OCI-LY3 (cell line): ENCODE results near the gene PFKL.

Source experiments
- H2AFZ ChIP-seq: fragments of 200-600, 300-600 bp; shearing (Covaris generic); 2 replicates; pipeline ENCODE4 v1.6.0; 2014; ENCODE audit warnings: antibody characterized with exemption, low read depth, low read length
- H3K27ac ChIP-seq: fragments of 200-600, 300-600 bp; sonication (generic); 2 replicates; pipeline ENCODE4 v1.5.1; 2014; ENCODE audit warnings: mild to moderate bottlenecking, low read length, moderate library complexity, mixed read lengths
- H3K27me3 ChIP-seq: fragments of 200-600, 300-600 bp; sonication (generic); 2 replicates; pipeline ENCODE4 v1.6.1; 2014; ENCODE audit warnings: low read depth, low read length, mixed read lengths
- H3K36me3 ChIP-seq: fragments of 200-600, 300-600 bp; sonication (generic); replicated peaks from 2 replicates; pipeline ENCODE3; 2014; ENCODE audit warnings: low read depth, low read length, mixed read lengths
- H3K4me1 ChIP-seq: fragments of 300-600, 200-600 bp; sonication (generic); 2 replicates; pipeline ENCODE4 v1.6.1; 2014; ENCODE audit warnings: low read length, mixed read lengths
- H3K4me2 ChIP-seq: fragments of 200-600, 300-600 bp; sonication (generic); 2 replicates; pipeline ENCODE4 v1.6.1; 2014; ENCODE audit warnings: low read length, mixed read lengths
- H3K4me3 ChIP-seq: fragments of 300-600, 200-600 bp; sonication (generic); 2 replicates; pipeline ENCODE4 v1.5.1; 2014; ENCODE audit warnings: antibody characterized with exemption, mild to moderate bottlenecking, low read length, moderate library complexity
- H3K79me2 ChIP-seq: fragments of 300-600, 200-600 bp; shearing (Covaris generic); 2 replicates; pipeline ENCODE4 v1.6.1; 2014; ENCODE audit warnings: mild to moderate bottlenecking, low read length, mixed read lengths
- H3K9ac ChIP-seq: fragments of 300-600, 200-600 bp; shearing (Covaris generic); 2 replicates; pipeline ENCODE4 v1.6.0; 2014; ENCODE audit warnings: mild to moderate bottlenecking, low read length, moderate library complexity
- H3K9me3 ChIP-seq: fragments of 200-600, 300-600 bp; shearing (Covaris generic); 2 replicates; pipeline ENCODE4 v1.6.1; 2014; ENCODE audit warnings: low read length, mixed read lengths; ENCODE audit not compliant: insufficient read depth
- H4K20me1 ChIP-seq: fragments of 200-600, 300-600 bp; sonication (generic); 2 replicates; pipeline ENCODE4 v1.6.1; 2016; ENCODE audit warnings: low read length, mixed read lengths; ENCODE audit not compliant: insufficient read depth
- CTCF ChIP-seq: fragments of 200-600, 300-600 bp; sonication (generic); IDR thresholded peaks from 2 replicates; pipeline ENCODE4 v1.5.1; 2014; ENCODE audit warnings: antibody characterized with exemption, low read length, low read depth
- EZH2phosphoT487 ChIP-seq: fragments of 200-600 bp; shearing (Covaris generic); IDR thresholded peaks from 2 replicates; pipeline ENCODE4 v1.6.1; 2018; ENCODE audit warnings: antibody characterized with exemption, mixed run types, low read depth

The PFKL gene

DNA sequence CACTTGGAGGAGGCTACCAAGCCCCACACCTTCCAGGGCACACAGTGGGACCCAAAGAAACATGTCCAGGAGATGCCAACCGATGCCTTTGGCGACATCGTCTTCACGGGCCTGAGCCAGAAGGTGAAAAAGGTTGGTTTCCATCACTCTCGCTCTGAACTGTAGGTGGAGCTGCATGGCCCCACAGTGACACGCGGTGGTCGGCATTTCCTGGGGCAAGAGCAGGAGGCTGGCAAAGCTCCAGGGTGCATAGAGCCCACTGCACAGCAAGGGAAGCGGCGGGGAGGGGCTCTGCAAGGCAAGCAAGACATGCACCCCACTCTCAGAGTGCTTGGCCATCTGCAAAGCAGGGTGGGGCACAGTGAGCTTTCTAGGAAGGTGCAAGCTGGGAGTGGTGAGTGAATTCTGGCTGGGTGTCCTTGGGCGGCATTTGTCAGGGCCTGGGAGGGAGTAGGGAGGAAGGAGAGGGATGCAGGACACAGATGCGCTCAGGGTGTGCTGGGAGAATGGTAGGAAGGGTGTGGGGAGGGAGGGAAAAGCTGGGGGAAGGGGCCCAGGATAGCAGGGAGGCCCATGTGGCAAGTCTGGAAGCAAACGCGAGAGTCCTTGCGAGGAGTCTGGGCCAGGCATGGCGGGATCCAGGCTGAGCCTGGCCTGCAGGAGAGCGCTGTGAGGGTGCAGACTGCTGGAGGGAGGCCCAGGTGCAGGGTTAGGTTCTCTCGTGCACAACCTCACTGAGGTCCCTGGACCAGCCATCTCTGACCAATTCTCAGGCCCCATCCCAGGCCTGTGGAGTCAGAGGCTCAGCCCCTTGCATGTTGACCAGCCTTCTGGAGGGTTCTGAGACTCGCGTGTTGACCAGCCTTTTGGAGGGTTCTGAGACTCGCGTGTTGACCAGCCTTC lies 64.5 kb downstream of the PFKL start:
- Histone ChIP-seq H4K20me1 (no peaks in the 10 kb centered on the region), H3K36me3 (peaks cover 17% of the 10 kb centered on the region)

DNA sequence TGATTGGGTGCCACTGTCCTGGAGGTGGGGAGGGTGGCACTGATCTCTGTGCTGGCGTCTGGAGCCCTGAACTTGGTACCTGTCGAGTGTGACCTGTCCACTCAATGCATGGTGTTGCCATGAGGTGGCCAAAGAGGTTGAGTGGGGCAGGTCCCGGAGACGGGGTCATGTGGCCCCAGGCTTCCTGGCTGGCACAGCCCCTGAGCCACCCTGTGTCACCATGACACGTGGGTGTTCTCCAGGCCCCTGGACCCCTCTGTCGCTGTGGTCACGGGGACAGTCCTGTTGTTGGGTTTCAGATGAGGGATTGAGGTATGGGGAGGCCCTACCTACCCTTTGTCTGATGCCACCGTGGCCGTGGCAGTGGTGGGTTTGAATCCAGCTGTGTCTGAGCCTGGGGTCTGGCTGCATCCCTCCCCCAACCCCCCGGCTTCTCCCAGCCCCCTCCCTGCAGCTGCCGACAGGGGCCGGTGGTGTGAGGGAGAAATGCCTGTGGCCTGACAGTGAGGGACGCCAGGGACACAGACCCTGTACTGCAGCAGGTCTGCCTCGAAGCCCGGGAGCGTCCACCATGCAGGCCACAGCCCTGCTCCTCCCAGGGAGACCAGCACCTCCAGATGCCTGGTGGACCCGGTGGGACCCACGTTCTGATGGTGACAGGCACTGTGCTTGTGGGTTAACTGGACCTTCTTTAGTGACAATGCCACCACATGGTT lies 65.6 kb downstream of the PFKL start:
- Histone ChIP-seq H3K4me2 (no peak overlapping the region), H2AFZ (no peak overlapping the region), H3K4me1 (no peaks in the 10 kb centered on the region), H3K9ac (no peak overlapping the region), H3K9me3 (peaks cover 3% of the 10 kb centered on the region; the same call in 1 of the 2 replicates), H3K36me3 (peaks cover 21% of the 10 kb centered on the region), H3K27me3 (no peaks in the 10 kb centered on the region), H3K79me2 (peaks cover 3% of the 10 kb centered on the region; the same call in 1 of the 2 replicates), H3K27ac (no peak overlapping the region), H3K4me3 (no peak overlapping the region), H4K20me1 (no peaks in the 10 kb centered on the region)
- TF ChIP-seq CTCF (no peak), EZH2phosphoT487 (no peak)

More for the DNA sequence above, 64.5 kb downstream of the PFKL start:
- no peaks in the 10 kb centered on the region for H3K27me3 ChIP-seq
- H3K27ac ChIP-seq, result no peak overlapping the region
- no peaks in the 10 kb centered on the region for H3K4me1 ChIP-seq
- H3K4me3 ChIP-seq, result no peak overlapping the region
- H3K9me3 ChIP-seq, result peaks cover 3% of the 10 kb centered on the region; the same call in 1 of the 2 replicates
- H3K4me2 ChIP-seq, result no peak overlapping the region
- peaks cover 3% of the 10 kb centered on the region; the same call in 1 of the 2 replicates for H3K79me2 ChIP-seq
- H3K9ac ChIP-seq, result no peak overlapping the region
- TF ChIP-seq CTCF, result no peak
- TF ChIP-seq EZH2phosphoT487, result no peak
- no peak overlapping the region for H2AFZ ChIP-seq

- no peaks in the 10 kb centered on the region for H4K20me1 ChIP-seq
- no peak for TF ChIP-seq EZH2phosphoT487
- TF ChIP-seq CTCF, result no peak
Measured at GRCh38 chr21:44365967-44366585, 66.2 kb downstream of the PFKL start.

More at GRCh38 chr21:44365967-44366585, 66.2 kb downstream of the PFKL start:
- H3K9me3 ChIP-seq, result peaks cover 3% of the 10 kb centered on the region; the same call in 1 of the 2 replicates
- no peak overlapping the region for H3K9ac ChIP-seq
- peaks cover 23% of the 10 kb centered on the region for H3K36me3 ChIP-seq
- no peak overlapping the region for H3K4me3 ChIP-seq
- H3K4me1 ChIP-seq, result no peaks in the 10 kb centered on the region
- H3K4me2 ChIP-seq, result no peak overlapping the region
- H3K79me2 ChIP-seq, result peaks cover 3% of the 10 kb centered on the region; the same call in 1 of the 2 replicates
- H2AFZ ChIP-seq, result no peak overlapping the region
- H3K27ac ChIP-seq, result no peak overlapping the region
- no peaks in the 10 kb centered on the region for H3K27me3 ChIP-seq
